IPS-20b (cell line): Measurements from ENCODE around the gene UST.

Source experiments
- H3K27ac ChIP-seq: one replicate; pipeline ENCODE4 v1.5.1; 2013; ENCODE audit warnings: low read length
- H3K27me3 ChIP-seq: 2 replicates; pipeline ENCODE4 v1.6.1; 2013; ENCODE audit warnings: mild to moderate bottlenecking, low read length, inconsistent platforms; ENCODE audit not compliant: insufficient read depth
- H3K36me3 ChIP-seq: 2 replicates; pipeline ENCODE4 v1.6.1; 2013; ENCODE audit warnings: low read depth, mild to moderate bottlenecking, inconsistent platforms, low read length, moderate library complexity; ENCODE audit not compliant: insufficient read depth
- H3K4me1 ChIP-seq: 2 replicates; pipeline ENCODE4 v1.6.1; 2013; ENCODE audit warnings: mild to moderate bottlenecking, control low read depth, inconsistent platforms, low read length, moderate library complexity; ENCODE audit not compliant: insufficient read depth
- H3K4me3 ChIP-seq: 2 replicates; pipeline ENCODE4 v1.5.1; 2013; ENCODE audit warnings: mild to moderate bottlenecking, low read length, inconsistent platforms
- H3K9ac ChIP-seq: 2 replicates; pipeline ENCODE4 v1.6.1; 2013; ENCODE audit warnings: low read depth, mild to moderate bottlenecking, inconsistent platforms, low read length, moderate library complexity
- H3K9me3 ChIP-seq: 2 replicates; pipeline ENCODE4 v1.6.1; 2013; ENCODE audit warnings: mild to moderate bottlenecking, low read depth, low read length, inconsistent platforms; ENCODE audit not compliant: insufficient read depth

The UST gene

DNA sequence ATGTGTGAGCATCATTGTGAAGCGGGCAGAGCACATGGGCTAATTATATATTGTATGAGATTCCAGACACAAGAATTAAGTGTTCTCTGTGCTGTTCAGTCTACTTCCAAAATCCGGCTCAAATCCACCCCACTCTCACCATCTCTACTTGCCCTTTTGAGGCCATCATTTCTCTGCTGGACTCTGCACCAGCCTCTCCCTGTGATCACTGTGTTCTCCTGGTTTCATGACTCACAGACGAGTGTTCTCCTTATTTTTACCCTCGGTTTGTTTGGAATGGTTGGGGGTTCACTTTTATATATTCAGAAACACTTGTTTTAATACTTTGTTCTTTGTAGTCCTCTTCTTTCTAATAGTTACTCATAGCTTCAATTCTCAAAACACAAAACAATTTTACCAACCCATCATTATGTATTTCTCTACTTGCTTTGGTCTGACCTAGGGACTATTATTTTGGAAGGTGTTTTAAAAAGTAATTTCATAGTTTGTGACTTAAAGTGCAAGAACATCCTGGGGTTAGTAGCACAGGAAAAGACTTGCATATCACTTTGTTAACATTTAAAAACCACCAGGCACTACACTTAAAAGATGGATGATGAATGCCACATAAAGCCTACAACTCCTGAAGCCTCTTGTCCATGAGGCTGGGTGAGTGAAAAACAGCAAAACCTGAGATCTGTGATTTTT lies 82.7 kb downstream of the UST start:
- Histone ChIP-seq H3K4me1 (0 out of 2 replicates have a peak, but pooled peaks cover 8% of the 10 kb centered on the region), H3K36me3 (no peaks in the 10 kb centered on the region), H3K9me3 (no peaks in the 10 kb centered on the region), H3K27ac (no peak overlapping the region), H3K9ac (no peak overlapping the region), H3K4me3 (no peak overlapping the region), H3K27me3 (no peaks in the 10 kb centered on the region)

DNA sequence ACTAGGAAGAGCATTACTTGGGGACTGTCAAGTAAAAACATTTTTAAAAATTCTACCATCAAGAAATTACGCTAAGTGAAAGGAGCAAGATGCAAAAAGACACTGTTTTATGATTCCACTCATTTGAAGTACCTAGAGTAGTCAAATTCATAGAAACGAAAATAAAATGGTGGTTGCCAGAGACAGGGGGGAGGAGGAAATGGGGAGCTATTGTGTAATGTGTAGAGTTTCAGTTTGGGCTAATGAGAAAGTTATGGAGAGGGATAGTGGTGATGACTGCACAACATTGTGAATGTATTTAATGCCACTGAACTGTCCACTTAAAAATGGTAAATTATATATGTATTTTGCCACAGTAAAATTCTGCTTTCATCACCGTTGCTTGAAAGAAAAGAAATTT lies 83.8 kb downstream of the UST start:
- 0 out of 2 replicates have a peak, but pooled peaks cover 8% of the 10 kb centered on the region for H3K4me1 ChIP-seq
- no peak overlapping the region for H3K4me3 ChIP-seq
- H3K27ac ChIP-seq = no peak overlapping the region
- H3K36me3 ChIP-seq = no peaks in the 10 kb centered on the region
- H3K9ac ChIP-seq = no peak overlapping the region
- H3K27me3 ChIP-seq = no peaks in the 10 kb centered on the region
- H3K9me3 ChIP-seq = no peaks in the 10 kb centered on the region

DNA sequence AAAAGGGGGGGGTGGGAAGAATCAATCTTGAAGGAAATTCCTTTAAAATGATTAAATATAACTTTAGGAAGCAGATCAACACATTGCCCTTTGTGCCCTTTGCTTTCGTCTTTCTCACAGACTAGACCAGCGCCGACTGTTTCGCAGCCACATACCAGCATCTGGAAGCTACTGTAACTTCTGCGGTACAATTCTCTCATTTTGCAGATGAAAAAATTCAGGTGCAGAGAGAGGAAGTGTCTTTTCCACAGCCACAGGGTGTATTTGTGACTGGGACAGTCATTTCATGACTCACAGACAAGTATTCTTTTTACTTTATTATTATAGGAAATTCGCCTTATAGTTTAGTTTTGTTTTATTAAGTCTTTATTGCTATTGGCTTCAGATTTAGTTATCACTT lies 84.2 kb downstream of the UST start:
- no peak overlapping the region for H3K4me3 ChIP-seq
- H3K9me3 ChIP-seq = no peaks in the 10 kb centered on the region
- H3K27ac ChIP-seq = no peak overlapping the region
- 0 out of 2 replicates have a peak, but pooled peaks cover 8% of the 10 kb centered on the region for H3K4me1 ChIP-seq
- no peaks in the 10 kb centered on the region for H3K36me3 ChIP-seq
- no peaks in the 10 kb centered on the region for H3K27me3 ChIP-seq
- H3K9ac ChIP-seq = no peak overlapping the region

DNA sequence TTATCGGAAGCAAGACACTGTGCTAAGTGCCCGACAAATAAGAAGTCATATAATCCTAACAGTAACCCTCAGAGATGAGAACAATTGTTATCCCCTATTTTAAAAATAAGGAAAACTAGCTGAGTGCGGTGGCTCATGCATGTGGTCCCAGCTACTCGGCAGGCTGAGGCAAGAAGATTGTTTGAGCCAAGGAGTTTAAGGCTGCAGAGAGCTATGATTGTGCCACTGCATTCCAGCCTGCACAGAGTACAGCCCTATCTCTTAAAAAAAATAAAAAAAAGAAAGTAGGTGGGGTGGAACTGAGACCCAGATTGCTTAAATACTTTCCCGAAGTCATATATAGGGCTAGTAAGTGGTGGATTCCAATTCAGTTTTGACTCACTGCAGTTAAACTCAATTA lies 84.7 kb downstream of the UST start:
- H3K4me3 ChIP-seq = no peak overlapping the region
- H3K27ac ChIP-seq = no peak overlapping the region
- H3K9me3 ChIP-seq = no peaks in the 10 kb centered on the region
- 0 out of 2 replicates have a peak, but pooled peaks cover 8% of the 10 kb centered on the region for H3K4me1 ChIP-seq
- H3K9ac ChIP-seq = no peak overlapping the region
- H3K36me3 ChIP-seq = no peaks in the 10 kb centered on the region
- H3K27me3 ChIP-seq = no peaks in the 10 kb centered on the region

DNA sequence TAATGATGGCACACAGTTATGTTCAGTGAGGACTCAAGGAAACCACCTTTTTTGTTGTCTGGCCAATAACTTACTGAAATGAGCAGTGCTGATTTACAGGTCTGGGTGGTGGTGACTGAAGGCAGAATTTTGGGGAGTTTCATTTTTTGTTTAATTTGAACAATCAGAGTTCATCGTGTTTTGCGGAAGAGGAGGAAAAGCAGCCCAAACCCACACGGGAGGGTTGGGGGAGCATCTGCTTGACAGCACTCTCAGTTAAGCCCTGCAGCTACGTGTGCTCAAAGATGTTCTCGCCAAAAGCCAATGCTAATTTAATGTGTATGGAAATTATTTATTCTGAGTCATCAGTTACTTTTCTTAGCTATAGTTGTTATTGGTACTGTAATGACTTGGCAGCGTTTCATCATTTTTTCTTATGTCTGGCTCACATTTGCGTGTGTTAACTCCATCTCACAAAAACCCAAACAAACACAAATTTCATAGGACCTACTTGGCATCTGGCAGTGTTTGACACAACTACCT lies 89.2 kb downstream of the UST start:
- H3K27me3 ChIP-seq = no peaks in the 10 kb centered on the region
- no peak overlapping the region for H3K27ac ChIP-seq
- H3K4me1 ChIP-seq = peaks cover 14% of the 10 kb centered on the region
- no peaks in the 10 kb centered on the region for H3K9me3 ChIP-seq
- no peak overlapping the region for H3K4me3 ChIP-seq
- no peaks in the 10 kb centered on the region for H3K36me3 ChIP-seq
- H3K9ac ChIP-seq = no peak overlapping the region

DNA sequence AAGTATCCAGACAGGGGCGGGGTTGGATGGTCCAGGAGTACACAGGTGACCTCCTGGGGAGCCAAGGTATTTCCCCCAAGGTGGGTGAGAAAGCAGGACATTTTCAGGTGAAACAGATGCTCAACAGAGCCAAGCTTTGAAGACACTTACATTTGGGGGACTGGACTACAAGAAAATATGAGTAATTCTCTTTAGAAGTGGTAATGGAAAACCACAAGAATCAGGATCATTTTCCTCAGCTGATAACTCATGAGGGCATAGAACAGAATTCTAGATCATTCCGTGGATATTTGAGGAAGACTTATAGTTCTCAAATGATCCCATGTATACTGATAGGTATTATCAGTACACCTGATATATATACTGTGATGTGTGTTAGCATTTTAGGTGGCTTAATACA lies 89.9 kb downstream of the UST start:
- Histone ChIP-seq H3K36me3 (no peaks in the 10 kb centered on the region), H3K9ac (no peak overlapping the region), H3K4me3 (no peak overlapping the region), H3K9me3 (no peaks in the 10 kb centered on the region), H3K27ac (no peak overlapping the region), H3K4me1 (peaks cover 14% of the 10 kb centered on the region), H3K27me3 (no peaks in the 10 kb centered on the region)

DNA sequence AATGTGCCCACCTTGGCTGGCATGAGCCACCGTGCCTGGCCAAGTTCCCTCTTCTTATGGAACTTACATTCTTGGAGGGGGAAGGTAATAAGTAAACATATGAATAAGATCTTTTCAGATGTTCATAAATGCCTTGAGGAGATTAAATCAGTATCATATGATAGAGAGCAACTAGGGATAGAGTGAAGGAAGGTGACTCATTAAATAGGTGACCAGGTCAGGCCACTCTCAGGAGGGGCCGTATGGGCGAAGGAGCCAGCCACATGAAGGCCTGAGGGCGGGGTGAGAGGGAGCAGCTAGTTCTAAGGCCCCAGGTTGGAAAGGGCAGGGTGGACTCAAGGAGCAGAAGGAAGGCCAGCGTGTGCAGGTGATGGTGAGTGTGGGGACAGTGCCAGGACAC lies 91.1 kb downstream of the UST start:
- no peaks in the 10 kb centered on the region for H3K9me3 ChIP-seq

DNA sequence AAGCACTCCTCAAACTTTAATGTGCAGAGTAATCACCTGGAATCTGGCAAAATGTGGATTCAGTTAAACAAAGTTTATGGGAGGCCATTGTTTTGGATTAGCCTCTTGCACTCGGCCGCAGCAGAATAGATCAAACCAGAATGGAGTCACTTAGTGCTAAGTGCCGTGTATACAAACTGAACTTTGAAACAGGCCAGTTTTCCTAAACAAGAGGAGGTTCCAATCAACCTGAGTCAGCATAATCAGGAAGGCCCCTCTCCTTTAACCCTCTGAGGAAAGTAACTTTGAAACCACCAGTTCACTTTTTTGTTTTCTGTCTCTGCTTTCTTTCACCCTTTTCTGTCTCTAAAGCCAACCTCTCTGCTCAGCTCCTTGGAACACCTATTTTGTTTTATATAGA lies 92.2 kb downstream of the UST start:
- Histone ChIP-seq H3K27me3 (no peaks in the 10 kb centered on the region), H3K27ac (no peak overlapping the region), H3K9ac (no peak overlapping the region), H3K9me3 (no peaks in the 10 kb centered on the region), H3K4me3 (no peak overlapping the region), H3K36me3 (no peaks in the 10 kb centered on the region), H3K4me1 (peaks cover 18% of the 10 kb centered on the region)

More for the DNA sequence above, 91.1 kb downstream of the UST start:
- no peaks in the 10 kb centered on the region for H3K36me3 ChIP-seq
- no peak overlapping the region for H3K27ac ChIP-seq
- peaks cover 18% of the 10 kb centered on the region for H3K4me1 ChIP-seq
- H3K4me3 ChIP-seq = no peak overlapping the region
- no peak overlapping the region for H3K9ac ChIP-seq
- H3K27me3 ChIP-seq = no peaks in the 10 kb centered on the region

DNA sequence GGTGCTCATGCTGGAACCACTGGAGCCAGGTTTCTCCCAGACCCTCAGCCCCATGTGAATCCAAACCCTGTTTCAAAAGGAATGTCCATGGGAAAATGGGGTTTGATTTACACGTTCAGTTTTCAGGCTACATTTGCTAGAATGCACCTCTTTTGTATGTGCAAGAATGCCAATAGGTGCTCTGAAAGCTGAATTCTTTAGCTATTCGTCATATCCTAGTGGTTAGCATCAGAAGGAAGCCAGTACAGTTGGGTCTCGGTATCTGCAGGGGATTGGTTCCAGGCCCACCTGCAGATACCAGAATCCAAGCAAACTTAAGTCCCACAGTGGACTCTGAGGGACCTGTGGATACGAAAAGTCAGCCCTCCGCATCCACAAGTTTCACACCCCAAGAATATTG lies 93.4 kb downstream of the UST start:
- no peaks in the 10 kb centered on the region for H3K27me3 ChIP-seq
- peaks cover 18% of the 10 kb centered on the region for H3K4me1 ChIP-seq
- no peaks in the 10 kb centered on the region for H3K36me3 ChIP-seq
- no peaks in the 10 kb centered on the region for H3K9me3 ChIP-seq
- no peak overlapping the region for H3K4me3 ChIP-seq
- no peak overlapping the region for H3K9ac ChIP-seq
- H3K27ac ChIP-seq = no peak overlapping the region

DNA sequence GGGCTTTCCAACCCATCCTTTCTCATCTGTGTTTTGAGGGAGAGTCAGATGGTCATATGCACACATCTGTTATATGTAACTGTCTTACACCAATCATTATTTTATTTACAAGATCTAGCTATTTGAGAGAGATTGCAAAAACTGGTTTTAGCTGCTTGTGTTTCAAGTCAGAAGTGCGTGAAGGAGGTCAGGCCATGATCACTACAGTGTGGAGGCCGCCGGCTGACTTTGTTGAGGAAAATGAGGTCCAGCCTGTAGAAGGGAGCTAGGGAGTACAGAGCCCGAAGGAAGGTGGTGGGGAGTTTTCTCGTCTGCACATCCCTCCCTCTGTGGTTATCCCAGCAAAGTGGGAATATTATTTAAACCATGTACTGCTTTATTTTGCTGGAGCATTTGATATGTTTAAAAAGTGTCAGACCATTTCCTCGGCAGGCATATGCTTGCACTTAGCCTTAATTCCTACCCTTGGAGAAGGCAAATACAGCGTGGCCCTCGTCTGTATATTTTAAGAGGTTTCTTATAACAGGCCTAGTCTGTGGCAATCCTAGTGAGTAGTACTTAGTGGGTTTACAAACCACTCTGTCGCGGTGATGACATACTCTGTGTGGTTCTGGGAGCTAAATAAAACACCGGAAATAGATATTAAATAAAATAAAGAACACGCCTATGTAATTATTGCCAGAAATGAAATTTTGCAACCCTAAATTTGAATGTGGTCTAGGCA lies 95.6 kb downstream of the UST start:
- no peaks in the 10 kb centered on the region for H3K9me3 ChIP-seq
- no peak overlapping the region for H3K9ac ChIP-seq
- H3K27me3 ChIP-seq = no peaks in the 10 kb centered on the region

DNA sequence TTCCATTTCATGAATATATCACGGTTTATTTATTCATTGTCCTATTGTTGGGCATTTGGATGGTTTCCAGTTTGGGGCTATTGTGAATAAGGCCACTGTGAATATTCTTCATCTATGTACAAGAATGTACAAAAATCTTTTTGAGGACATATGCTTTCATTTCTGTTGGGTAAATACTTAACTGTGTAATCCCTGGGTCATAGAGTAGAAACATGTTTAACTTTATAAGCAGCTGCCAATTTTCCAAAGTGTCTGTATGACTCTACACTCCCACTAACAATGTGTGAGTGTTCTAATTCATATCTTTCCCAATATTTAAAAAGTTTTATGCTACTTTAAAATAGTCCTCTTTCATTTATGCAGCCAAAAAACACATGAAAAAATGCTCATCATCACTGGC lies 98.6 kb downstream of the UST start:
- Histone ChIP-seq H3K27ac (no peak overlapping the region), H3K9ac (no peak overlapping the region), H3K4me1 (peaks cover 14% of the 10 kb centered on the region), H3K27me3 (no peaks in the 10 kb centered on the region), H3K9me3 (no peaks in the 10 kb centered on the region), H3K4me3 (no peak overlapping the region), H3K36me3 (no peaks in the 10 kb centered on the region)

More for the DNA sequence above, 95.6 kb downstream of the UST start:
- Histone ChIP-seq H3K36me3 (no peaks in the 10 kb centered on the region), H3K27ac (no peak overlapping the region), H3K4me1 (peaks cover 20% of the 10 kb centered on the region), H3K4me3 (no peak overlapping the region)
